Neural progenitor cell (in vitro differentiated cells): ENCODE measurements around the gene USP32. TPM values are rescaled to one million over a fixed set of nuclear protein-coding genes. Genes with fewer than 3 reads are reported as not detected.

ENCODE experiments used
- DNase-seq: peaks from one replicate; pipeline ENCODE4 v3.0.0-alpha.2; 2016; ENCODE audit warnings: low spot score
- H2AFZ ChIP-seq: fragments of 200-600 bp; sonication (generic); replicated peaks from 2 replicates; pipeline ENCODE4 v1.6.1; 2016; ENCODE audit warnings: antibody characterized with exemption
- H3F3A ChIP-seq: fragments of 200-600 bp; sonication (generic); 2 replicates; pipeline ENCODE4 v1.6.1; 2016; ENCODE audit warnings: antibody characterized with exemption, low read depth
- H3K27ac ChIP-seq: fragments of 200-600 bp; sonication (generic); 2 replicates; pipeline ENCODE4 v1.5.1; 2016; ENCODE audit warnings: mild to moderate bottlenecking
- H3K27me3 ChIP-seq: fragments of 200-600 bp; sonication (generic); 2 replicates; pipeline ENCODE4 v1.6.1; 2016; ENCODE audit warnings: mild to moderate bottlenecking, moderate library complexity
- H3K36me3 ChIP-seq: fragments of 200-600 bp; sonication (generic); 2 replicates; pipeline ENCODE4 v1.5.1; 2016
- H3K4me1 ChIP-seq: fragments of 200-600 bp; sonication (generic); 2 replicates; pipeline ENCODE4 v1.6.1; 2016; ENCODE audit warnings: mixed run types
- H3K4me2 ChIP-seq: fragments of 200-600 bp; sonication (generic); 2 replicates; pipeline ENCODE4 v1.6.1; 2016
- H3K4me3 ChIP-seq: fragments of 200-600 bp; sonication (generic); 2 replicates; pipeline ENCODE4 v1.5.1; 2016
- H3K79me2 ChIP-seq: fragments of 200-600 bp; sonication (generic); 2 replicates; pipeline ENCODE4 v1.6.1; 2016; ENCODE audit warnings: low read depth
- H3K9ac ChIP-seq: fragments of 200-600 bp; sonication (generic); 2 replicates; pipeline ENCODE4 v1.6.1; 2016
- H3K9me3 ChIP-seq: fragments of 200-600 bp; sonication (generic); 2 replicates; pipeline ENCODE4 v1.5.1; 2016; ENCODE audit warnings: low read depth
- H4K20me1 ChIP-seq: fragments of 200-600 bp; sonication (generic); 2 replicates; pipeline ENCODE4 v1.6.1; 2016; ENCODE audit warnings: low read depth
- H3K27ac Mint-ChIP-seq: 3 replicates; pipeline ENCODE4 v1.8.0; 2021; ENCODE audit warnings: mixed read lengths
- H3K27me3 Mint-ChIP-seq: 2 replicates; pipeline ENCODE4 v1.8.0; 2022; ENCODE audit warnings: low read depth, mild to moderate bottlenecking, inconsistent platforms, moderate library complexity, mixed read lengths; ENCODE audit not compliant: insufficient read depth
- H3K36me3 Mint-ChIP-seq: 3 replicates; pipeline ENCODE4 v1.8.0; 2021; ENCODE audit warnings: mixed read lengths
- H3K4me1 Mint-ChIP-seq: 3 replicates; pipeline ENCODE4 v1.8.0; 2021; ENCODE audit warnings: mixed read lengths
- H3K4me3 Mint-ChIP-seq: 3 replicates; pipeline ENCODE4 v1.8.0; 2021; ENCODE audit warnings: mild to moderate bottlenecking, moderate library complexity, mixed read lengths
- H3K9me3 Mint-ChIP-seq: 3 replicates; pipeline ENCODE4 v1.8.0; 2020; ENCODE audit warnings: mixed read lengths
- CTCF ChIP-seq: fragments of 200-600 bp; sonication (generic); IDR thresholded peaks from 2 replicates; pipeline ENCODE4 v1.5.1; 2017; ENCODE audit warnings: antibody characterized with exemption, mild to moderate bottlenecking
- EZH2 ChIP-seq: fragments of 200-600 bp; sonication (generic); IDR thresholded peaks from 2 replicates; pipeline ENCODE4 v1.6.1; 2017; ENCODE audit warnings: antibody characterized with exemption, mild to moderate bottlenecking, moderate library complexity
- EZH2phosphoT487 ChIP-seq: fragments of 200-600 bp; sonication (generic); IDR thresholded peaks from 2 replicates; pipeline ENCODE4 v1.6.1; 2017; ENCODE audit warnings: antibody characterized with exemption
- total RNA-seq: library from RNA; depleted of rRNA; stranded (reverse); fragments of >200 nt; gene quantifications from 2 replicates; pipeline ENCODE4 v1.2.3, GENCODE V29; 2015; ENCODE audit warnings: low replicate concordance

Gene USP32
- total RNA-seq, 1 donor from 2014 or later = 45.0 TPM

DNA sequence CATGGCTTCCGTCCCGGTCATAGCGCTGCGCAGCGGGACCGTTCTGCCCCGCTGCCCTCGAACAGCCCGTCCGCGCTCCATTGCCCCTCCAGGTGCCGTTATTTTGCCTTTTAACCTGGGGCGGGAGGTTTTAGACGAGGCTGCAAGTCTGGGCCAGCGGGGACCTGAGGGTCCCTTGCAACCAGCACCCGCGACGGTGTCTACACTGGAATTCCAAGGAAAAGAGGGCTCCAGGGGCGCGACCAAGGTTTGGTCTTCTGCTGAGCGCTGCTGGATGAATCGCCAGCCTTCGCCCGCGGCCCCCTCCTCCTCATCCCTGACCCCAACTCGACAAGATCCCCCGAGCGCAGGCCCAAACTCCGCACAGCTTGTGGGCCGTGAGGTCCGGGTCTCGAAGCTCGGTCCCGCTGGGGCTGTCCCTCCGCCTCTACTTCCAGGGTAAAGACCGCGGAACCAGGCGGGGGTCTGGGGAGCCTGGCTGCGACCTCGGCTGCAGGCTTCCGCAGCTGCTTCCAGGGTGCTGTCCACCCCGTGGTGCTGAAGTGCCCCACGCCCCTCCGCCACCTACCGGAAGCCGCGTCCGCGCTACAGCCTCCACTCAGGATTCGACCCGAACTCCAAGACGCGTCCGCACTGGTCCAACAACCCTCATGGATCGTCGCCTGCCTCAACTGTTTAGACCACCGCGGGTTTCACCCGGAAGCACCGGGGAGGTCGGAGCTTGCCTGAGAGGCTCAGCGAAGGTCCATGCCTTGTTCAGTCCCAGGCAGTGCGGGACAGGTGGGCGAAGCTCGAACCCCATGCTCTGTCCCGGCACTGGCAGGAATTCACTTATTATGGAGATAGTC is 252.3 kb downstream of the USP32 start:
- Histone ChIP-seq H3K9ac (no peak overlapping the region), H3K27me3 (peaks cover 63% of the 10 kb centered on the region), H3K79me2 (peaks cover under 1% of the 10 kb centered on the region), H3K9me3 (no peaks in the 10 kb centered on the region), H3K27ac (no peak overlapping the region), H2AFZ (no peak overlapping the region), H3K4me2 (peak overlapping the region; percentile 68), H3K4me3 (peak overlapping the region; percentile 24), H3K4me1 (peaks cover 40% of the 10 kb centered on the region), H3F3A (peaks cover 51% of the 10 kb centered on the region), H3K36me3 (no peaks in the 10 kb centered on the region), H4K20me1 (peaks cover 24% of the 10 kb centered on the region)
- H3K27me3 Mint-ChIP-seq = peaks cover 45% of the 10 kb centered on the region
- H3K9me3 Mint-ChIP-seq = no peaks in the 10 kb centered on the region
- no peak overlapping the region for H3K27ac Mint-ChIP-seq
- peaks cover 39% of the 10 kb centered on the region for H3K4me1 Mint-ChIP-seq
- TF ChIP-seq EZH2 (peak; percentile 69), CTCF (peak; percentile 67), EZH2phosphoT487 (peak; percentile 78)
- H3K36me3 Mint-ChIP-seq = no peaks in the 10 kb centered on the region
- DNase-seq = peak; percentile 92
- H3K4me3 Mint-ChIP-seq = peak overlapping the region; percentile 67

- no peak for DNase-seq
- Histone ChIP-seq H3K9me3 (no peaks in the 10 kb centered on the region), H3K9ac (no peak overlapping the region), H3K4me3 (peak overlapping the region; percentile 24), H3K27me3 (peaks cover 64% of the 10 kb centered on the region), H3K79me2 (peaks cover 3% of the 10 kb centered on the region), H3K4me1 (peaks cover 39% of the 10 kb centered on the region), H4K20me1 (peaks cover 24% of the 10 kb centered on the region), H2AFZ (no peak overlapping the region), H3F3A (peaks cover 45% of the 10 kb centered on the region), H3K36me3 (no peaks in the 10 kb centered on the region), H3K27ac (no peak overlapping the region), H3K4me2 (peak overlapping the region; percentile 68)
- TF ChIP-seq CTCF (no peak), EZH2 (no peak), EZH2phosphoT487 (no peak)
- Mint-ChIP-seq H3K36me3 (no peaks in the 10 kb centered on the region), H3K27ac (no peak overlapping the region), H3K27me3 (peaks cover 47% of the 10 kb centered on the region), H3K4me3 (peak overlapping the region; percentile 35), H3K9me3 (no peaks in the 10 kb centered on the region), H3K4me1 (peaks cover 45% of the 10 kb centered on the region)
These were observed 253.0 kb downstream of the USP32 start for GRCh38 chr17:60138769-60139437.

DNA sequence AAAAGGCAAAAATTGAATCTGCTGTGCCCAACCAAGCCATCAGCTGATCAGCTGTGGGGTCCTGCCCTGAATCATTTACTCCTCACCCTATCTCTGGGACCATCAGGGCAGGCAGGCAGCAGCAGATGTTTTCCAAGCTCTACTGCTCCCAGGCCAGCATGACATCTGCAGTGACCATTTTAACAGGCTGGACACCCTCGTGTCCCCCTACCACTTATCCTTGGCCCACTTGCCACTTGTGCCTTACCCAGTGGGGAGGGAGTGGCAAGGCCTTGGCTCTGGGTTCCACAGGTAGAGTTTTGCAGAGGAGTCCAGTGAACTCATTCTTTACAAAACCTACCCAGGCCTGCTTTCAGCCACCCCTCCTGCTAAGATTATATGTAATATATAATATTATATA is 254.2 kb downstream of the USP32 start:
- no peak overlapping the region for H3K27ac Mint-ChIP-seq
- Histone ChIP-seq H3F3A (peaks cover 37% of the 10 kb centered on the region), H4K20me1 (peaks cover 24% of the 10 kb centered on the region), H3K36me3 (no peaks in the 10 kb centered on the region), H3K27ac (no peak overlapping the region), H3K9me3 (no peaks in the 10 kb centered on the region), H3K4me2 (no peak overlapping the region), H3K27me3 (peaks cover 64% of the 10 kb centered on the region), H3K79me2 (peaks cover 3% of the 10 kb centered on the region), H3K9ac (no peak overlapping the region), H3K4me1 (peaks cover 28% of the 10 kb centered on the region), H2AFZ (no peak overlapping the region), H3K4me3 (no peak overlapping the region)
- H3K4me3 Mint-ChIP-seq = no peak overlapping the region
- DNase-seq = no peak
- H3K9me3 Mint-ChIP-seq = no peaks in the 10 kb centered on the region
- H3K4me1 Mint-ChIP-seq = peaks cover 40% of the 10 kb centered on the region
- peaks cover 3% of the 10 kb centered on the region for H3K36me3 Mint-ChIP-seq
- no peak for TF ChIP-seq EZH2phosphoT487
- TF ChIP-seq EZH2 = no peak
- TF ChIP-seq CTCF = no peak
- H3K27me3 Mint-ChIP-seq = peaks cover 44% of the 10 kb centered on the region
